Stimulated activated CD4-positive, alpha-beta T cell treated with anti-CD3 and anti-CD28 coated beads, Interleukin-1b, Interleukin-23, amount 100 ng/mL, for 24 hours (primary cell): ENCODE measurements around the gene OR6Y1.

Experiments
- DNase-seq, 4 experiments: peaks; one replicate each; pipeline ENCODE4 v3.0.0-alpha.2; 2020; ENCODE audit warnings: low read depth in 4 of 4, low spot score in 1 of 4

The OR6Y1 gene

GRCh38 chr1:158506369-158506987 is 47.7 kb downstream of the OR6Y1 start:
- DNase-seq = peak; percentile 9 to 23 (median 11)

- no peak for DNase-seq
Observed at GRCh38 chr1:158496374-158496773, 57.8 kb downstream of the OR6Y1 start.

GRCh38 chr1:158494796-158495195 is 59.4 kb downstream of the OR6Y1 start:
- DNase-seq = no peak
